GM19463 (cell line): ENCODE data around the gene IL2RA.
A peak's percentile ranks its signal among the peaks of the same experiment; 100 is the strongest.
"Not testable (repeated sequence)": the region's sequence is repeated elsewhere in the genome, so short reads cannot be mapped to it uniquely, and the experiment has no call there.

Source experiments
- ATAC-seq: cut with Tn5 transposase; IDR thresholded peaks from one replicate; pipeline ENCODE4 v1.9.1; 2021; ENCODE audit warnings: mild to moderate bottlenecking, moderate library complexity; ENCODE audit not compliant: unreplicated experiment

Gene IL2RA

DNA sequence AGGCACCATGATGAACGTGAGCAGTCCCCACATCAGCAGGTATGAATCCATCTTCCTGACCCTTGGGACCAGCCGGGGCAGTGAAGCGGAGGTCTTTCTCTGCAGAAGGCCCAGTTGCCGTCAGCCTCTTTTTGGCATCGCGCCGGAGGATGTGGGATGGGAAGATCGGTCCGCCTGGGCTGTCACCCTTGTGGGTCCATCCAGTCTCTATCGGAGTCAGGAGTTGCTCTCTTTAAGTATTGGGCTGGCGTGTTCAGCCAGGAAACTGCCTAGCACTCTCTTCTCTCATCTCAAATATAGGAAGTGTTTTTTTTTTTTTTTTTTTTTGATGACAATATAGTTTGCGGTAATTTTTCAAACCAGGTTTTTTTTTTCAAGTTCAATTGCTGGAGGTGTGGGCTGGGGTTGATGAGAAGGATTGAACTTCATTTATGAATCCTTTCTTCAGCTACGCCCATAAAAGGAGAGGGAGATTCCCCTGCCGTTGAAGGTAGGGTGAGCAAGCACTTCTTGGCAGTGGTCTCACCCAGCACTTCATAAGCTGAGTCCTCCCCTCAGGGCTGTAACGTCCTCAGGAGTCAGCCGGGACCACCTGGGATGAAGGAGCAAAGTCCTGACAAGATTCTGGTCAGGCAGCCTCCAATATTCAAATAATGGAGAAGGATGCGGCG, at the start of gene IL2RA:
Gene IL2RA (minus strand): TSS at position 267 of the 671 bp plus-strand sequence. CDS start 216 bp downstream, at position 51.
- no peak for ATAC-seq

DNA sequence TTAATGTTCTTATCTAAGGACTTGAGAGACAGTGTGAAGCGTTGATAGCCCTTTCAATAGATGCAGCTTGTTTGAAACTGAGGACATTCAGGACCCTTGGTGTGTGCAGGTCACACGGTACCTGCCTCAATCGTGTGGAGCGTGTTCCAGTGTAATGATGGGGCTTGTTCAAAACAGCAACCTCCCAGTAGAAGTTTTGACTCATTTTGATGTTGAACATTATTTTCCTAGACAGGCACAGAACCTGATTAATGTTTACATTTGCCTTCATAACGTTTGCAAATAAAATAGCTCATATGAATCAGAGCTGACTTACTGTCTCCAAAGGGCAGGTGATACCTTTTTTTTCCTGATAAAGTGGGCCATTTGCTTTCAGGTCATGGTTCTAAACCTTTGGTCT, 48.0 kb upstream of the IL2RA start:
- ATAC-seq: no peak

DNA sequence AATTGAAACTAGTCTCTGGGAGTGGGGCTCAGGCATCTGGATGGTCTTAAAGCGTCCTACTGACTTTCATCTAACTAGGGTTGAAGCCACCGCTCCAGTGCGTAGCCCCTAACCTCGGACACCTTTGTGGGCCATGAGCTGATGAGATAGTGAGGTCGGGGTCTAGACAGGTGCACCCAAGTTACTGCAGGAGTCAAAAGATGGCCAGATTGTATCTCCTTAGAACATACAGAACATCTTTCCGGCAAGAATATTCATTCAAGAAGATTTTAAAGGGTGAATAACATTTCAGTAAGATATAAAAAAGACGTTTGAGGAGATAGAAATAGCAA, 47.2 kb upstream of the IL2RA start:
- no peak for ATAC-seq

DNA sequence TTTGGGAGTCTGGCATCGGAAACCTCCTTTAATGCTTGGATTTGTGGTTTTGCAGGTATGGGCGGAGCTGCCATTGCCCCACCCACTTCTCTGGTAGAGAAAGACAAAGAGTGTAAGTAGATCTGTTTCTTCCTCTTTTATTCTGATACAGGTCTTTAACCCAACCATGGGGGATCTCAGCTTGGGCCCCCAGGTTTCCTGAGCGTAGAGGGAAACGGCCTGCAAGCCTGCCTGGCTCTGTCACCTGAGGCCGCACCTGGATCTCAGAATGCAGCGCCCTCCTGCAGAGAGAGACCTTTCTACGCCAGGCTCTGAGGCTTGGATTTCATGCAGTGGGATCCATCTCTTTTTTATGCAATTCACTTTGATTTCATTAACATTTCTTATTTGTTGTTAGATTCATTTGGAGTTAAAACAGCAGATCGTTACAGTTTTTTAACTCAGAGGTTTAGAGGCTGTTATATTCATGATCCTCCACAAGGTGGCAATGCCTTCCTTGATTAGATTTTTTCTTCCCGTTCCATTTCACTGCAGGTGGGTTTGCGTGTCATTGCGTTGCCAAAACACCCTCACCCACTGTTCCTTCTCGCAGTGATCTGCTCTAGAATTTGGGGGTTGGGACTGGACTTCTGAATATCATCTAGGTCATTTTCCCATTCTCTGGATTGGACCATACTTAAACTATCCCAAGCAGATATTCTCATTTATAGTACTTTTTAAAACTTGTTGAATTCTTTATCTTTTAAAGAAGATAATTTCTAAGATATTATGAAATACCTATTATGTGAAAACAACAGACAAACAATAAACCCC, 46.7 kb upstream of the IL2RA start:
- ATAC-seq: no peak

DNA sequence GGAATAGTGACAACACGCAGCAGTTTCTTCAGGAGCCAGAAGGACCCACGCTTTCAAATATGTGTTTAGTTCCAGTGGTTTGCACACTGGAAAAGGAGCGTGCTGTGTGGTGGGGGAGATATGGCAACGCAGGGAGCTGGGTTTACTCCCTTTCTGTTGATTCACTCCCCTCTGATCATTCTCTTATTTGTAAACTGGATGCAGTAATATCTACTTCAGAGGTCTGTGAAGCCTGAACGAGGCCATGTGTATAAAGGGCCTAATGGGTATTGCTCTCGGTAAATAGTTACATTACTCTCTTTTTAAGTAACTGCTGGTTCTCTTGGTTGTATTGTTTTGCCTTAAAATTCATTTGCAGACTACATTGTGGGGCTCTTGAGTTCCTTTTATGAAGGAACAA, 45.9 kb upstream of the IL2RA start:
- ATAC-seq: no peak

DNA sequence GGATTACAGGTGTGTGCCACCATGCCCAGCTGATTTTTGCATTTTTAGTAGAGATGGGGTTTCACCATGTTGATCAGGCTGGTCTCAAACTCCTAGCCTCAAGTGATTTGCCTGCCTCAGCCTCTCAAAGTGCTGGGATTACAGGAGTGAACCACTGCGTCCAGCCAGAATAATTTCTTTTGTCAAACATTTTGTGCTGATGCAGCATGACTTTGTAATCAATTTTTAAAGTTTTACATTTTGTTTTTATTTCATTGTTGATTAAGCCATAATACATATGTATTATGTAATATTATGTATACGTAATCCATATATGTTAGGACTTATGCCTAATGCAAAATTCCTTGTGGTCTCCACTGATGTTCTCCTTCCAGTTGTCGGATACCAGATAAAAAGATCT, 45.4 kb upstream of the IL2RA start:
- not testable (repeated sequence) for ATAC-seq

DNA sequence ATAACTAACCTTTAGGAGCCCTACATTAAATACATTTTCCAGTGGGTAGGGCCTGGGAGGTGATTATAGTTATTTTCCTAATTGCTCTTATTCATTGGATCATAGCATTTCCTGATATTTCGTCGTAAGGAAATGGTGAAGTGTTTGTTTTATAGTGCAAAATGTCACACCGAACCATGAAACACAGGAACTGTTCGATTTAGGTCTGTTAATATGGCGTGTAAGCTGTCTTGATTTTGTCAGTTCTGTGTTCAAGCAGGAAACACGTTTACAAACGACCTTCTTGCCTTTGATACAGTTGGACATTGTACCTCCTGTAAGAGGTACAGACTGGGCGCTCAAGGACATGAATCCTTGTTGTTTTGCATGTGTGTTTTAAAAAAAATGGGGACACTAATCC, 41.4 kb upstream of the IL2RA start:
- ATAC-seq: no peak

DNA sequence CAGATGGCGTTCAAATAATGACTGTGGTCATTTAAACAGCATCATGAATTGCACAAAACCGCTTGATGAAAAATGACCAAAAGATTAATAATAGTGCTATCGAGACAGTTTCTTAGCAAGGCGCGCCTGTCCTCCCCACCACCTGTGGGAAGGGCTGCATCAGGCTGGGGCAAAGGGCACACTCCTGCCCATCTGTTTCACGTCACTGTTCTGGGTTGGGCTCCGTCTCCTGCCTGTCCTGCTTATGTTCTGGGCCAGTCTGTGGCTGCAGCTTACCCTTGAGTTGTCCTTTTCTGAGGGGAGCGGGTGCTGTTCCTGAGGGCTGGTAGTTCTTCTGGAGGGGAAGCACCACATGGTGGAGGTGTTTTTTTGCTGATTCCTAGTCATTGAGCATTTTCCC, 40.0 kb upstream of the IL2RA start:
- no peak for ATAC-seq

DNA sequence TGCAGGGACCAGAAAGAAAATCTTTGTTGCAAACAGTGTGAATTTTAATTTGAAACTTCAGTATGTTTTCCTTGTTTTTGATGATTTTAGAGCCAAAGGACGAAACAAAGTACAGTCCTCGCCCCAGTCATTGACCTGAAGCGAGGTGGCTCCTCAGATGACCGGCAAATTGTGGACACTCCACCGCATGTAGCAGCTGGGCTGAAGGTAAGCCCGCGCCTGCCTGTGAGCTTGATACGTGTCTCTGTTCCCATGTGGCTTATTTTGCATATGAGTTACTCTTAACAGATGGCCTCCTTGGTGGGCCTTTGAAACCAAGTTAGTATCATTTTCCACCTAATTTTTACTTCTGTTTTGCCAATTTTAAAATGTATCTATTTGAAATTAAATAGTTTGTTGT, 39.0 kb upstream of the IL2RA start:
- peak; percentile 95 for ATAC-seq

DNA sequence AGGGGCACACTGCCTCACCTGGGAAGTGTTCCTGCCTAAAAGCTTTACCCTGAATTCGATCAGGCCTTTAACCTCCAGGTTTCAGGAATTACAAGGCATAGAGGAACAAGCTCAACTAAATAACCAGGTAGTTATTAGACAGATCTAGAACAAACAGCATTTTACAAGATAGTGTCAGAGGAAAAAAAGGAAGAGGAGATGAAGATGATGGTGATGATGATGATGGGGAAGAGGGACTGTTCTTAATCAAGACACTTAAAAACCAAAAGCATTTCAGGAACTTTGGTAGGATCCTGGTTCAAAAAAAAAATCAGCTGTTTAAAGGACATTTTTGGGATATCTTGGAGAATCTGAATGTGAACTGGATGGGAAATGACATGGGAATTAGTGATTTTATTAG, 38.2 kb upstream of the IL2RA start:
- no peak for ATAC-seq

DNA sequence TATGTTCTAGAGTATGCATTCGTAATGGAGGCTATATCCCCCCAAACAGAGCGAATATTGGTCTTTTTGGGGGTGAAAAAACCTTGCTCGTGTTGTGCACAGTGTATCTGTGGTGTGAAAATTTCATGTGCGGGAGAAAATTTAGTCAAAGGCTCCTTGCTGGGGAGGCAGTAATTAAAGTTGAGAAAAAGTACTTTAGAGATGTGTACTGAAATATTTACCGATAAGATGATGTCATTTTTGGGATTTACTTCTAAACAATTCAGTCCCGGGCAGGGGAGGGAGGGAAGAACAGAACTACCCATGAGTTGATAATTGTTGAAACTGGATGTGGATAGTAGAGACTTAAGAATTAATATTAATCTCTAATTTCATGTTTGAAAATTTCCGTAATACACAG, 36.0 kb upstream of the IL2RA start:
- ATAC-seq: no peak

DNA sequence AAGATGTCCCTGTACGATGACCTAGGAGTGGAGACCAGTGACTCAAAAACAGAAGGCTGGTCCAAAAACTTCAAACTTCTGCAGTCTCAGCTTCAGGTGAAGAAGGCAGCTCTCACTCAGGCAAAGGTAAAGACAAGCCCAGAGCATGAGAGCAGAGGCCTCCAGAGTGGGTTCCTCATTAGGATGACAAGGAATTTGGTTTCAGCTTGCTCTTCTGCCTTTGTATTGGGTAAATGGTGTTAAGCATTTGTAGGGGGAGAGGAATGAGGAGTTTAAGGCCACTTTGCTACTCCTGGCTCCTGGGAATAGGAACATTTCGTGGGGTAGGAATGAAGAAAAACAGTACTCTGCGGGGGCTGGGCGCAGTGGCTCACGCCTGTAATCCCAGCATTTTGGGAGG, 34.9 kb upstream of the IL2RA start:
- ATAC-seq: no peak

DNA sequence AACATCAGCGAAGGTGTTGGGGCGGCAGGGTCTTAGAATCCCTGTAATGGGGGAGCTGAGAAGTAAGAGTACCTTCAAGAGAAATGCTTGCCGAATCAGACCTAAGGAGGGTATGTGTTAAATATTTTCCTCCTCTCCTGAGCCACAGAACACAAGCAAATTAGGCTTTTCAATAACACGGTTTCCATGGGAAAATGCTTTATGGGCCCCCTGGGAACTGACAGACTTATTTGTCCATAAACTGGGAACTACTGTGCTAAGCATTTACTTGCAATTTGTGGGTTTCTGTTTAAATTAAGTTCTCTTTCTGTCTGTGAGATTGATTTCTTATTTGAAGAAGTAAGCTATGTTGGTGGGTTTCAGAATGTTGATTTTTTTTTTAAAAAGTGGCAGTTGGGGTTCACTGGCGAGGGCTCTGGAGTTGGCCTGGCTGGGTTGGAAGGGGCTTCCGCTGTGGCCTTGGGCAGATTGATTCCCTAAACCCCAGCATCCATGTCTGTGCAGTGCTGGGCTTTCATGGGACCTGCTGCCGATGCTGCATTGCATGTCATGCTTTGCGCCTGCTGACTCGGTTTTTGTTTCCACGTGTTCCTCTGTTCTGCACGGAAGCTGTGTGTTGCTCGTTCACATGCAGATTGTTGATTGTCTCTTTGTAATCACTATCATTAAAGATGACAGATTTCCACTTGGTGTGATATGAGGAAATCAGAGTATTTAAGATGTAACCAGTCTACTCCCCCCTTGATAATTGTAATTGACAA, 33.8 kb upstream of the IL2RA start:
- no peak for ATAC-seq

DNA sequence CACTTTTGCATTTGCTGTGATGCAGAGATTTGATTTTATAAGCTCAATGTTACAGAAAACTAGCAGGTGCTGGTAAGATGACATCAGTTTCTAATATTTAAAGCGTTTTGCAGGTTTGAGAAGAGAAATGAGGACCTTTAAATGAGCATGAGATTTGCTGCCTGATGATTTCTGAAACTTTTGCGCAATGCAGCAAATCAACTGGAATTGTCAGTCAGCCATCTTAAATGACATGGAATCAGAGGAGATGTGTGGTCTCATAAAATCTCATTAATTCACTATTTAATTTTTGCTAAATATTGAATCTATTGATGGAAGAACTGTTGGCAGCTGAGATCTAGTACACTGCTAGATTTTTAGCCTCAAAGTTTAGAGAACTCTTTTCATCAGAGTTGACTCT, 30.6 kb upstream of the IL2RA start:
- ATAC-seq: no peak

DNA sequence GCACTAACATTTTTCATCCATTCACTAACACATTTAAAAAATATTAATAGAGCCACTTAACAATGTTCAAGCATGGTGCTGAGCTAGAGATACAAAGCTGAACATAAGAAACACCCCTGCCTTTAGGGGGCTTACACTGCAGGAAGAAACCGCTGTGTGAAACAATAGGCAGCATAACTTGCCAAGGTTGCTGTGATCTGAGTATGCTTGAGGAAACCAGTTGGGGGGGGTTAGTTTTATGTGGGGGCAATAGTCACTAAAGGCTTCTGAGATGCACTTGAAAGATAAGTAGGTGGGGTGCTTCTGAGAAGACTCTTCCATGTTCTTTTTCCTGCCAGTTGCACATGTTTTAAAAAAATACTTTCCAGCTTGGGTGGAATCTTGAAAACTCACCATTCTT, 29.5 kb upstream of the IL2RA start:
- ATAC-seq: no peak

DNA sequence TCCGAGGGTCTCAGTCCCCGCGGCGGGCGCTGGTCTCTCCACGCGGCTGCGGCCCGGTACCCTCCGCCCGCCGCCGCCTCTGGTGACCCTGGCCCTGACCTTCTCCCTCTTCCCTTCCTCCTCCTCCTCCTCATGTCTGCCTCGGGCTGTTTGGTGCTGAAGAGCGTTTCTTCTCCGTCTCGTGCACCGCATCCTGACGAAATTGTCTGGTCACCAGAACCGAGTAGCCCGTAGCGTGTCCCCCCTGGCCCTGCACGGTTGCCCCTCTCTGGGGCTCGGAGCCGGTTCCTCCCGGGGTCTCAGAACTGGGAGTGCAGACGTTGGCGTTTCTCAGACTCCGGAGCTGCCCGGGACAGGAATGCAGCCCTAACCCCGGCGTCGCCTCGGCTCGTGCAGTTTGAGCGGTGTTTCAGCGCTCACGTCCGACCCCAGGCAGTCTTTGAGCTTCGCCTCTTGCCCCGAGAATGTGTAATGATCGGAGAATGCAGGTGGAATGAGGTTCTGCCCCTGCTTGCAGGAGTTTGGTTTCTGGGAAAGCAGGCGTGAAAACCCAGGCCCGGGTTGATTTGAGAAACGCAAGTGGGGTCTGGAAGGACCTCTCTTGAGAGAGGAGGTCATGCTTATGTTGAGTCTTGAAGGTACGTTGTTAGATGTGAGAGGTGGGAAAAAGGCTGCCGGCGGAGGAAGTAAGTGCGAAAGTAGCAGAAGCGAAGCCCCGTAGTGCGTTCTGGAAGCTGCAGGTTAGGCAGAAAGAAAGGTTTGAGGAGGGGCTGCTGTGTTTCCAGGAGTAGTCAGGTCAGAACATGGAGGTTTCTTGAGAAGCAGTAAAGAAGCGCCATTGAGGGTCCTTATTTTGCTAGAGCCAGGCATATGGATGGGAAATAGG, 27.4 kb upstream of the IL2RA start:
- ATAC-seq: no peak

DNA sequence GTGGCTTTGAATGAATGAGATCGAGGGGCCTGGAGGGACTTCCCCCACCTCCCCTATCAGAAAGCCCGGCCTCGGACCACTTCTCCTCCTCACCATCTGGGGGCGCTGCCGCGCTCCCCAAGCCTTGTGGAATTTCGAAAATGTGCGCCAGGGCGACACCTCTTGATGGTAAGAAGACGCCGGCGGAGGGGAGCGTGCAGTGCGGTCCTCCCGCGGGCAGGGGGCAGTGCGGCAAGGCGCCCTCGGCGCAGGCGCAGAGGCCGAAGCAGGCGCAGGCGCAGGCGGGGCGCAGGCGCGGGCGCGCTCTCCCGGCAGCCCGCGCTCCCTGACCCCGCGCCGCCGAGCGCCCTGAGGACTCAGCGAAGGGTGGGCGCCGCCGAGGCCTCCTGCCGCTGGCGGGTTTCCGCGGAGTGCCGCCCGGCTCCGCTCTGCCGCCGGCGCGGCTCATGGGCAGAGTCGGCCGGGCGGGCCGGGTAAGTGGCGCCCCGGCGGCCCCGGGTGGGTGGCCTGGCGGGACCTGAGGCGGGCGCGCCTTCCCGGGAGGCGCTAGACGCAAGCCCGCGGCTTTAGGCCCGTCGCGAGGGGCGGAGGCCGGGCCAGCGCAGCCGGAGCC, 26.7 kb upstream of the IL2RA start, which contains the start of gene RBM17:
Gene RBM17 (plus strand): TSS at position 314 of the 613 bp plus-strand sequence. CDS start 8,032 bp downstream, outside the sequence.
- peak; percentile 81 for ATAC-seq

DNA sequence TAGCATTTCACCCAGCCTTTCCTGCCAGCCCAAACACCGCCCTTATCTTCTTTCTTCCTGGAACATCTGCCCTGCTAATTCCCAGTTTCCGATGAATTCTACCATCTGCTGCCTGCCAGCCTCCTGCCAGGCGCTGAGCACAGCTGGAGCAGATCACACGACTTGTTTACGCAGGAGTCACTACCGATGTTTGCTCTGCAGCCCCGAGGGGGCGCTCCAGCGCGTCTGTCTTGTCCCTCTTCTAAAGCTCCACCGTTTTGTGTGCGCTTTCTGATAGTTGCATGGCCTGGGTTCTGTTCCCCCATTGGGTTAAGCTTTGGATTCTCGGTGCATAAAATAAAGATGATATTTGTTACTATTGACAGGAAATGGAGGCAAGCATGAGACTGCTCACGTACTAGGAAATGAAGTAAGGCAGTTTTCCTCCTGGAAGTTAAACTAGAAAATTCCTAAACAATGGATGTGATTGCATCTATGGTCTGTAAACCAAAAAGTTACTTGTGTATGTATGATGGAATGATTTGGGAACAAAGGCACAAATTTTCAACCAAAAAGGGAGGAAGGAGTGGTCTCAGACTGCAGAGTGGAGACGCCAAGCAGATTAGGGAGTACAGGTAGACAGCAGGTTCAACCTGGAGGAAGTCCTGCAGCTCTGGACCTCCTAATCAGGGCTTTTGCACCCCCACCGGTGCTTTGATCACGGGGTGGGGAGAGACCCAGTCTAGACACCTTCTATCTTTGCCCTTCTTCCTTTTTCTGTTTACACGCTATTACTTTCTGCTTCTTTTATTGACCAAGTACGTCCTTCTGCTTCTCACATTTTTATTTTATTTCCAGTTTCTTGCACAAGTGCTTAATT, 24.4 kb upstream of the IL2RA start:
- ATAC-seq: peak; percentile 40
